Measurements from ENCODE around the gene APOLD1. TPM values are rescaled to one million over a fixed set of nuclear protein-coding genes. Genes with fewer than 3 reads are reported as not detected.
"Not testable (repeated sequence)": the region's sequence is repeated elsewhere in the genome, so short reads cannot be mapped to it uniquely, and the experiment has no call there.

The APOLD1 gene
- total RNA-seq, 6 experiments from 2014 or later, result 0.27 to 5.6 (median 1.2) TPM

- no peak overlapping the region for H3K27ac ChIP-seq
- peaks cover 0 to 7% (median 2%) of the 10 kb centered on the region in 4 donors for H3K4me1 ChIP-seq
- DNase-seq (no peak), ATAC-seq (no peak)
- TF ChIP-seq CTCF (IDR thresholded peaks at IDR 0.05) (no peak), POLR2A (IDR thresholded peaks at IDR 0.05) (no peak)
- H3K36me3 ChIP-seq, result peaks cover 0 to 47% (median 21%) of the 10 kb centered on the region in 4 donors
- no peaks in the 10 kb centered on the region for H3K9me3 ChIP-seq
- H3K27me3 ChIP-seq, result no peaks in the 10 kb centered on the region
- WGBS (ENCODE audit: insufficient coverage, low coverage, low lambda C conversion rate, missing lambda C conversion rate), result 96% methylated on average over 2 of the region's 2 CpGs
- intact Hi-C loops (cut with DNase I), result no loop called here
- H3K4me3 ChIP-seq, result no peak overlapping the region
Measured at GRCh38 chr12:12819221-12819620, 33.8 kb downstream of the APOLD1 start.

- Histone ChIP-seq H3K4me3 (no peak overlapping the region), H3K27me3 (no peaks in the 10 kb centered on the region), H3K27ac (no peak overlapping the region), H3K36me3 (peaks cover 0 to 53% (median 25%) of the 10 kb centered on the region in 4 donors), H3K4me1 (peaks cover 0 to 1% (median 0%) of the 10 kb centered on the region in 4 donors), H3K9me3 (no peaks in the 10 kb centered on the region)
- TF ChIP-seq CTCF (IDR thresholded peaks at IDR 0.05) (no peak), POLR2A (IDR thresholded peaks at IDR 0.05) (no peak)
- intact Hi-C loops (cut with DNase I), result no loop called here
- DNase-seq, result no peak
- peak in 2 of 4 donors; percentile 55 to 58 for ATAC-seq
- WGBS (ENCODE audit: insufficient coverage, low coverage, low lambda C conversion rate, missing lambda C conversion rate), result 44% methylated on average over 1 of the region's 2 CpGs
Measured at GRCh38 chr12:12819752-12820311, 34.4 kb downstream of the APOLD1 start.

- 96% methylated on average over 11 of the region's 11 CpGs for WGBS (ENCODE audit: insufficient coverage, low coverage, low lambda C conversion rate, missing lambda C conversion rate)
- ATAC-seq; H3K27ac ChIP-seq; DNase-seq; H3K27me3 ChIP-seq; H3K4me3 ChIP-seq; H3K9me3 ChIP-seq; intact Hi-C loops (cut with DNase I); H3K4me1 ChIP-seq: not testable (repeated sequence)
- H3K36me3 ChIP-seq, result peaks cover 0 to 55% (median 29%) of the 10 kb centered on the region in 4 donors
Measured at GRCh38 chr12:12820376-12820775, 34.9 kb downstream of the APOLD1 start.

- no peaks in the 10 kb centered on the region for H3K9me3 ChIP-seq
- DNase-seq, result no peak
- H3K4me1 ChIP-seq, result no peaks in the 10 kb centered on the region
- intact Hi-C loops (cut with DNase I), result no loop called here
- no peak for TF ChIP-seq CTCF (IDR thresholded peaks at IDR 0.05)
- no peak for TF ChIP-seq POLR2A (IDR thresholded peaks at IDR 0.05)
- H3K27me3 ChIP-seq, result no peaks in the 10 kb centered on the region
- no peak overlapping the region for H3K4me3 ChIP-seq
- no peak for ATAC-seq
- H3K27ac ChIP-seq, result no peak overlapping the region
- 88% methylated on average over 6 of the region's 6 CpGs for WGBS (ENCODE audit: insufficient coverage, low coverage, low lambda C conversion rate, missing lambda C conversion rate)
- H3K36me3 ChIP-seq, result peaks cover 0 to 64% (median 41%) of the 10 kb centered on the region in 4 donors
Measured at GRCh38 chr12:12821975-12822374, 36.5 kb downstream of the APOLD1 start.

- no peak overlapping the region for H3K4me3 ChIP-seq
- H3K27me3 ChIP-seq, result no peaks in the 10 kb centered on the region
- ATAC-seq (no peak), DNase-seq (no peak)
- H3K9me3 ChIP-seq, result no peaks in the 10 kb centered on the region
- H3K4me1 ChIP-seq, result no peaks in the 10 kb centered on the region
- intact Hi-C loops (cut with DNase I), result no loop called here
- WGBS (ENCODE audit: insufficient coverage, low coverage, low lambda C conversion rate, missing lambda C conversion rate), result 94% methylated on average over 3 of the region's 4 CpGs
- H3K36me3 ChIP-seq, result peaks cover 0 to 73% (median 47%) of the 10 kb centered on the region in 4 donors
- TF ChIP-seq CTCF (IDR thresholded peaks at IDR 0.05) (no peak), POLR2A (IDR thresholded peaks at IDR 0.05) (no peak)
- no peak overlapping the region for H3K27ac ChIP-seq
Measured at GRCh38 chr12:12822886-12823285, 37.4 kb downstream of the APOLD1 start.
